Measurements from ENCODE around the gene VPS9D1.

VPS9D1 gene

DNA sequence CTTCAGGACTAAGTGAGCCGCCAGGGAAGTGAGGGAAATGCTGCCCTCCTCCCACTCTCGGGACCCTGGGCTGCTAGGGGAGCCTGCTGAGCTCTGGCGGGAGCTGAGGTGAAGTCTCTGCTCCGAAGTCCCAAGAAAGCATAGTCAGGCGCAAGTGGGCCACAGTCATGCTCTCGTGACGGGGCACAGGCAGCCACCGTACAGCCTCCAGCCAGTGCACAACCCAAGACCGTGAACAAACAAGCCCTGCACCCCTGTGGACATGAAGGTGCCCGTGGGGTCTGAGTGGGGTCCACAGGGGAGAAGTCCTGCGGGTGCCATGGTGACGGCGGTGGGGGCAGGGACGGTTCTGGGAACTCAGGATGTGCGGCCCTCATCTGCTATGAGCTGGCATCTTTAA, 25.3 kb upstream of the VPS9D1 start:
- H3K27me3 ChIP-seq = no peaks in the 10 kb centered on the region
- H3K9me3 ChIP-seq = no peaks in the 10 kb centered on the region
- no peak overlapping the region for H3K4me2 ChIP-seq
- H3K9ac ChIP-seq = no peak overlapping the region
- no peak overlapping the region for H3K4me3 ChIP-seq
- peaks cover 17% of the 10 kb centered on the region for H4K20me1 ChIP-seq
- no peak for TF ChIP-seq Cebpa-rat (IDR thresholded peaks at IDR 0.05)
- peaks cover 6% of the 10 kb centered on the region; the same call in 1 of the 2 replicates for H3K4me1 ChIP-seq
- H3K27ac ChIP-seq = no peak overlapping the region
- peaks cover 100% of the 10 kb centered on the region for H3K36me3 ChIP-seq

DNA sequence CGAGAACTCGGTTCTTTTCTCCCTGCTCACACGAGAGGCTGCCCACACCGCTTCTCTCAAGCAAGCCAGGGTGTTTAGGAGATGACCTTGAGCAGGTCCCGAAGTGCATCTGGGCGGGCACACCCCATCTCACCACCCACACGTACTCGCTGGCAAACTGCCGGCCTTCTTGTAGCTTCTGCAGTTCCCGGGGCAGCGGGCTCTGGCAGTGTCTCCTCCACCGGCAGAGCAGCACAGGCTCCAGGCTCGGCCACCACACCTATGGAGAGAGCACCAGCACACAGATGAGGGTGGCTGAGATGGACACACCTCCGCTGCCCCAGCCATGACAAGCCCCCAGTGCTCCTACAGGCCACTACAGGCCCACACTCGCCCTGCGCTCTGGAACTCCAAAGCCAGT, 24.1 kb upstream of the VPS9D1 start:
- Histone ChIP-seq H3K9me3 (no peaks in the 10 kb centered on the region), H3K4me3 (no peak overlapping the region), H3K27ac (no peak overlapping the region), H3K9ac (no peak overlapping the region), H4K20me1 (peaks cover 15% of the 10 kb centered on the region), H3K4me1 (peaks cover 5% of the 10 kb centered on the region; the same call in 1 of the 2 replicates), H3K4me2 (no peak overlapping the region), H3K36me3 (peaks cover 100% of the 10 kb centered on the region), H3K27me3 (no peaks in the 10 kb centered on the region)
- no peak for TF ChIP-seq Cebpa-rat (IDR thresholded peaks at IDR 0.05)

DNA sequence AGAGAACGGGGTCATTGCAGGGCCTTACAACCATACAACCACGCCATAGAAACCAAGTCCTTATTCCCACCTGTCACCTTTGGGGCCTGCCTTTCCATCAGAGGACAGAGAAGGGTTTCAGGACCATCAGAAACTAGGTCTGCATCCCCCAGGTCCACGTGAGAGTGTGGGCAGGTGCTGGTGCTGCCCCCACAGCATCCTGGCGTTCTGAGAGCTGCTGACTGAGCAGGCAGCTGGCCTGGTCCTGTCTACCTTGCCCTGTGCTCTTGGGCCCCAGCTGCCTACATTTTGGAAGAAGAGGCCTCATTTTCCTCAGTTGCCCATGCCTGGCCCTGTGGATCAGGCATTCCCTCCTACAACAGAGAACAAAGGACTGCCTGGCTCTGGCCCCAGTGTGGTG, 22.2 kb upstream of the VPS9D1 start:
- TF ChIP-seq Cebpa-rat (IDR thresholded peaks at IDR 0.05) = no peak
- peak overlapping the region; percentile 21; the same call in 1 of the 2 replicates for H3K9ac ChIP-seq
- no peaks in the 10 kb centered on the region for H3K9me3 ChIP-seq
- H3K36me3 ChIP-seq = peaks cover 100% of the 10 kb centered on the region
- peak overlapping the region; percentile 18; the same call in 1 of the 2 replicates for H3K27ac ChIP-seq
- peaks cover 34% of the 10 kb centered on the region for H4K20me1 ChIP-seq
- H3K27me3 ChIP-seq = no peaks in the 10 kb centered on the region
- H3K4me1 ChIP-seq = peaks cover 3% of the 10 kb centered on the region
- no peak overlapping the region for H3K4me3 ChIP-seq
- H3K4me2 ChIP-seq = no peak overlapping the region

DNA sequence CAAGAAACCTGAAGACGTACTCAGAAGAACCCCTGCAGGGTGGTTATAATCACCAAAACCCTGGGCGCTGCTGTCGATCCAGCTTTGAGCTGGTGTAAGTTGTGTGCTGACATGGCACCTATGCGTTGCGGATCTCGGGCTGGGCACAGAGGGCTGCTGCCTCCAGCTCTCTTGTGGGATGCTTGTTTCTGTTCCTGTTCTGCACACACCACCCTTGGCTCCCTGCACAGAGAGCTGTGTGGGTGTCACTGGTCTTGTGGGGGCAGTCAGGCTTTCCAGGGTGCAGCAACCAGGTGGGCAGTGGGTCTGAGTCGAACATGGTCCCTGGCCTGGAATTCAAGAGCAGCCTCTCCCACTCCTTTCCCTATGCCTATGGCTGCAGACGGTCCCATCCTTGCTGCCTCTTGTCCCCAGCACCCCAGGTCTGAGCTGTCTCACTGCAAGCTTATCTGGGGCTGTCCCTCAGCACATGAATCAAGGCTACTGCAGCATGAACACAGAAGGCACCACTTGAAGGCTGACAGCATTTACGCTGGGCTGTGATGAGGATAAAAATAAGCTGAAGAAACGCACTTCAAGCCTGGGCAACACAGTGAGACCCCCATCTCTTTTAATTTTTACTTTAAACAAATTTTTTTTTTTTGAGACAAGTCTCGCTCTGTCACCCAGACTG, 20.8 kb upstream of the VPS9D1 start:
- Histone ChIP-seq H3K4me1 (peaks cover 18% of the 10 kb centered on the region), H3K9me3 (no peaks in the 10 kb centered on the region), H3K4me2 (no peak overlapping the region), H3K27ac (no peak overlapping the region), H4K20me1 (peaks cover 48% of the 10 kb centered on the region), H3K36me3 (peaks cover 100% of the 10 kb centered on the region), H3K9ac (no peak overlapping the region; the same call in 1 of the 2 replicates), H3K27me3 (no peaks in the 10 kb centered on the region), H3K4me3 (no peak overlapping the region)
- TF ChIP-seq Cebpa-rat (IDR thresholded peaks at IDR 0.05) = no peak

DNA sequence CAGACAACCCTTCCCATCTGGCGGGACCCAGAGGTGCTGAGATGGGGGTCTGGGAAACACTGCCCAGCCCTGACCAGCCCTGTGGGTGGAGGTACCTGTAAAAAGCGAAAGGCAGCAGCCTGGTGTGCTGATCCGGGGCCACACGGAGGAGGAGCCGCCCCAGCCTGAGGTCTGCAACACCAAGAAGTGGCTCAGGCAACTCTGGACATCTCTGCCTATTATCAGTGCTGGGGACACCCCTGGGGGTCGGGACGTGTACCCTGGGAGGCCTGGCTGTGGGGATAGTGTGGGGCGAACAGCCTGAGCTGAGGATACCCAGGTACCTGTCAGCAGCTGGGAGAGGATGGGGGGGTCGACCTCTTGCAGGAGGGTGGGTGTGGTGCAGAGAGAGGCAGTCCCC, 18.7 kb upstream of the VPS9D1 start:
- Histone ChIP-seq H3K9me3 (no peaks in the 10 kb centered on the region), H4K20me1 (peaks cover 69% of the 10 kb centered on the region), H3K36me3 (peaks cover 100% of the 10 kb centered on the region), H3K4me3 (no peak overlapping the region), H3K4me2 (no peak overlapping the region), H3K27ac (no peak overlapping the region), H3K9ac (no peak overlapping the region), H3K4me1 (peaks cover 19% of the 10 kb centered on the region), H3K27me3 (no peaks in the 10 kb centered on the region)
- TF ChIP-seq Cebpa-rat (IDR thresholded peaks at IDR 0.05) = no peak

DNA sequence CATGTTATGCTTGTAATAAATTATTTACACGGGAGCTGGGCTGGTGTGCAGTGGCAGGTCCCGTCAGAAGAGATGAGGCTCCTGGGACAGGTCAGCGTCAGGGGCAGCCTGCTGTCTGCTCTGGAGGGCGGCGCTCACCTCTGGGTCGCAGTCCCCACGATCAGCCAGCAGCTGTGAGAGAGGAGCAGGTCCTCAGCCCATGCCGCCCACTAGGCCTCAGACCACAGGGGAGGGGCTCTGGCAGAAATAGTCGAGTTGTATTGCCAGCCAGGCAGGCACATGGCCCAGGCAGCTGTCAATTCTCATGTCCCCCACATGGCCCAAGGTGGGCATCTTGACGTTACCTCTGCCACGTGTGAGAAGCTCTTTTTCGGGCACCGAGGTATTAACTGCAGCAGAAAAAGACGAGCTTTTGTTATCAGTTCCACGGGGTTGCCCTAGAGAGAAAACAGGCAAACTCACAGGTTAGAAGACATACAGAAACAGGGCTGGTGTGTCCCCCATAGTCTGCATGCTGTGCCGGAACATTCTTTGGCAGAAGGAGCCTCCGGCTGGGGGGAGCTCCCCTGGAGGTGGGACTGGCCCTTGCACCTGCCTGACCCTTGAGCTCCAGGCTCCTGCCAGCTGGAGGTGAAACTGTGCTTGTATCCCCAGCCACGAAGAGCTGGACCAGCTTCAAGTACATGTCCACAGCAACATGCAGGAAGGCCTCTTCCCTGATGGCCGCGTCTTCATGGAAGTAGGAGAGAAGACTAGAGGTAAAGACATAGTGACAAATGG, 18.0 kb upstream of the VPS9D1 start:
- H3K27ac ChIP-seq = no peak overlapping the region
- TF ChIP-seq Cebpa-rat (IDR thresholded peaks at IDR 0.05) = no peak
- no peaks in the 10 kb centered on the region for H3K27me3 ChIP-seq
- H3K9me3 ChIP-seq = no peaks in the 10 kb centered on the region
- H3K4me2 ChIP-seq = no peak overlapping the region
- H3K36me3 ChIP-seq = peaks cover 100% of the 10 kb centered on the region
- peaks cover 19% of the 10 kb centered on the region for H3K4me1 ChIP-seq
- peaks cover 76% of the 10 kb centered on the region for H4K20me1 ChIP-seq
- H3K9ac ChIP-seq = no peak overlapping the region
- H3K4me3 ChIP-seq = no peak overlapping the region

DNA sequence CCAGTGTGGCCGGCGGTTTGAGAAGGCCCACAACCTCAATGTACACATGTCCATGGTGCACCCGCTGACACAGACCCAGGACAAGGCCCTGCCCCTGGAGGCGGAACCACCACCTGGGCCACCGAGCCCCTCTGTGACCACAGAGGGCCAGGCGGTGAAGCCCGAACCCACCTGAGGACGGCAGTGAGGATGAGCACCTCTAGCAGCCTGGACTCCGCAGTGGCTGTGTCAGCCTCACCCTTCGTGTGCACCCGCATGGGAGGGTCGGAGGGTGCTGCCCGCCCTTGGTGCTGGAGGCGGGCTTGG, 17.3 kb upstream of the VPS9D1 start:
- Histone ChIP-seq H3K27ac (no peak overlapping the region), H3K4me3 (no peak overlapping the region), H4K20me1 (peaks cover 83% of the 10 kb centered on the region), H3K27me3 (no peaks in the 10 kb centered on the region), H3K9ac (no peak overlapping the region), H3K4me2 (peak overlapping the region; percentile 56; the same call in 1 of the 2 replicates), H3K4me1 (peaks cover 19% of the 10 kb centered on the region), H3K36me3 (peaks cover 100% of the 10 kb centered on the region), H3K9me3 (no peaks in the 10 kb centered on the region)
- TF ChIP-seq Cebpa-rat (IDR thresholded peaks at IDR 0.05) = no peak

DNA sequence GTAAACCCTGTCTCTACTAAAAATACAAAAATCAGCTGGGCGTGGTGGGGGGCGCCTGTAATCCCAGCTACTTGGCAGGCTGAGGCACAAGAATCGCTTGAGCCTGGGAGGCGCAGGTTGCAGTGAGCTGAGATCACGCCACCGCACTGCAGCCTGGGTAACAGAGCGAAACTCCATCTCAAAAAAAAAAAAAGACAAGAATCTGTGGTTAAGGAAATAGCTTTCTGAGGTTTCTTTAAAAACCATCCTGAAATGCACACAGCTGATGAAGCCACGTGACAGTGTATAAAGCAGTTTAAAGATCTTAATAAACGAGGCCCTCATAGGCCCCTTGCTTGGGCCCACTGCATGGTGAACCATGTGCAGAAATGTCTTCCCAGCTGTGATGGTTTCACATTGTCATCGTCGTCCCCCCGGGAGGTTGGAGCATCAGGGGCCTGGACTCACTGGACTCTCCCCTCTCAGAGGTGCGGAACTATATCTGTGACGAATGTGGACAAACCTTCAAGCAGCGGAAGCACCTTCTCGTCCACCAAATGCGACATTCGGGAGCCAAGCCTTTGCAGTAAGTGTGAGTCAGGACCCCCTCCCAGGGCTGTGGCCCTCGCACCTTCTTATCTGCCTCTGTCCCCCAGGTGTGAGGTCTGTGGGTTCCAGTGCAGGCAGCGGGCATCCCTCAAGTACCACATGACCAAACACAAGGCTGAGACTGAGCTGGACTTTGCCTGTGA, 16.8 kb upstream of the VPS9D1 start:
- H3K9ac ChIP-seq = no peak overlapping the region
- peaks cover 19% of the 10 kb centered on the region for H3K4me1 ChIP-seq
- H3K4me2 ChIP-seq = peak overlapping the region; percentile 56
- H3K4me3 ChIP-seq = no peak overlapping the region
- H3K36me3 ChIP-seq = peaks cover 100% of the 10 kb centered on the region
- H4K20me1 ChIP-seq = peaks cover 88% of the 10 kb centered on the region
- no peaks in the 10 kb centered on the region for H3K27me3 ChIP-seq
- no peaks in the 10 kb centered on the region for H3K9me3 ChIP-seq
- no peak overlapping the region for H3K27ac ChIP-seq
- no peak for TF ChIP-seq Cebpa-rat (IDR thresholded peaks at IDR 0.05)

DNA sequence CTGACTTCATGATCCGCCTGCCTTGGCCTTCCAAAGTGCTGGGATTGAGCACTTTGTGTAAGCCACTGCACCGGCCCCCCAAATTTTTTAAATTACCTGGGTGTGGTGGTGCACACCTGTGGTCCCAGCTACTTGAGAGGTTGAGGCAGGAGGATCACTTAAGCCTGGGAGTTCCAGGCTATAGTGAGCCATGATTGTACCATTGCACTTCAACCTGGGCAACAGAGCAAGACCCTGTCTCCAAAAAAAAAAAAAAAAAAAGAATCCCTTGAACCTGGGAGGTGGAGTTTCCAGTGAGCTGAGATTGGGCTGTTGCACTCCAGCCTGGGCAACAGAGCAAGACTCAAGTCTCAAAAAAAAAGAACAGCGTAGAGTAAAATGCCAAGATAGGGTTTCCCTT, 15.9 kb upstream of the VPS9D1 start:
- peaks cover 96% of the 10 kb centered on the region for H4K20me1 ChIP-seq
- H3K36me3 ChIP-seq = peaks cover 100% of the 10 kb centered on the region

DNA sequence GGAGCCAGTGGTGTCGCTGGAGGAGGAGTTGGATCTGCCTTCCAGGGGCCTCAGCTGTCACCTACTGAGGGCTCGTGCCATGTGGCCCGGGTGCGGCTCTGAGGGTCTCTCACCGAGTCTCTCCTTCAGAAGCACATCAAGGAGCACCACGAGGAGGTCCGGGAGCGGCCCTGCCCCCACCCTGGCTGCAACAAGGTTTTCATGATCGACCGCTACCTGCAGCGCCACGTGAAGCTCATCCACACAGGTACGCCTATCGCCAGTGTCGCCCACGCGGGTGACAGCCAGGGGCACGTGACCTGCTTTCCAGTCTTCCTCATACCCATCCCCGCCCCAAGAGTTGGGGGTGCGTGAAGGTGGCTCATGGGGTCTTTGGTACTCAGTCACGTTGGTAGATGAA, 13.1 kb upstream of the VPS9D1 start:
- H3K27me3 ChIP-seq = no peaks in the 10 kb centered on the region
- H3K4me1 ChIP-seq = peaks cover 19% of the 10 kb centered on the region
- H3K27ac ChIP-seq = no peak overlapping the region
- no peak overlapping the region for H3K9ac ChIP-seq
- no peak overlapping the region for H3K4me2 ChIP-seq
- H3K9me3 ChIP-seq = no peaks in the 10 kb centered on the region
- TF ChIP-seq Cebpa-rat (IDR thresholded peaks at IDR 0.05) = no peak
- no peak overlapping the region for H3K4me3 ChIP-seq
- peaks cover 99% of the 10 kb centered on the region for H3K36me3 ChIP-seq
- H4K20me1 ChIP-seq = peaks cover 94% of the 10 kb centered on the region

More for the DNA sequence above, 15.9 kb upstream of the VPS9D1 start:
- H3K4me3 ChIP-seq = no peak overlapping the region
- no peaks in the 10 kb centered on the region for H3K27me3 ChIP-seq
- peak overlapping the region; percentile 56 for H3K4me2 ChIP-seq
- no peak overlapping the region for H3K9ac ChIP-seq
- peaks cover 19% of the 10 kb centered on the region for H3K4me1 ChIP-seq
- H3K27ac ChIP-seq = no peak overlapping the region
- no peak for TF ChIP-seq Cebpa-rat (IDR thresholded peaks at IDR 0.05)
- no peaks in the 10 kb centered on the region for H3K9me3 ChIP-seq

All from BLaER1 (cell line).